Measurements from ENCODE around the gene GALNT3.

- TF ChIP-seq ZNF274 (IDR thresholded peaks at IDR 0.05; ENCODE audit: low read depth, low read length) = no peak
- no peak for TF ChIP-seq YY1 (IDR thresholded peaks at IDR 0.05; ENCODE audit: insufficient read depth, insufficient read length)
- TF ChIP-seq SUZ12 (IDR thresholded peaks at IDR 0.05; ENCODE audit: extremely low read depth, insufficient read depth, insufficient read length) = no peak
These were observed 48.1 kb downstream of the GALNT3 start for GRCh38 chr2:165745916-165746315.
